NB4 (cell line): ENCODE data around the gene UTF1.

Experiments used
- POLR2A ChIP-seq: IDR thresholded peaks from 2 replicates; pipeline ENCODE4 v1.6.1; 2011; ENCODE audit warnings: mild to moderate bottlenecking; ENCODE audit not compliant: insufficient read length; ENCODE audit errors: extremely low read depth
- TF ChIP-seq, protein P1 (sequence below): IDR thresholded peaks from one replicate; pipeline ENCODE4 v1.5.1; 2012; ENCODE audit warnings: low read depth, low read length

DNA sequence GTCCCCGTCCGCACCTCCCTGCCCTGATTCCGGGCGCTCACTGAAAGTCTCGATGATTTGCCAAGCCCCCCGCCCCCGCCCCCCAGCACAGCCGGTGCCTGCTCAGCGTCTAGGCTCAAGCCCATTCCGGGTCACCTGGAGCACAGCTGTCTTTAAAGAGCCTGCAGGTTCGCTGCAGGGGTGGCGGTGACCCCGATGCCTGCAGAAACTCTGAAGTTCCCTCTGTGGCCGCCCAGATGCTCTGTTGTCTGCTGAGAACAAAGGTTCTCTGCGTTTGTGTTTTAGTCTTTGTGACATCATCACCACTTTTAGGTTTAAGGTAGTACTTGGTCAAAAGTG, 8.4 kb downstream of the UTF1 start:
- TF ChIP-seq, protein P1, sequence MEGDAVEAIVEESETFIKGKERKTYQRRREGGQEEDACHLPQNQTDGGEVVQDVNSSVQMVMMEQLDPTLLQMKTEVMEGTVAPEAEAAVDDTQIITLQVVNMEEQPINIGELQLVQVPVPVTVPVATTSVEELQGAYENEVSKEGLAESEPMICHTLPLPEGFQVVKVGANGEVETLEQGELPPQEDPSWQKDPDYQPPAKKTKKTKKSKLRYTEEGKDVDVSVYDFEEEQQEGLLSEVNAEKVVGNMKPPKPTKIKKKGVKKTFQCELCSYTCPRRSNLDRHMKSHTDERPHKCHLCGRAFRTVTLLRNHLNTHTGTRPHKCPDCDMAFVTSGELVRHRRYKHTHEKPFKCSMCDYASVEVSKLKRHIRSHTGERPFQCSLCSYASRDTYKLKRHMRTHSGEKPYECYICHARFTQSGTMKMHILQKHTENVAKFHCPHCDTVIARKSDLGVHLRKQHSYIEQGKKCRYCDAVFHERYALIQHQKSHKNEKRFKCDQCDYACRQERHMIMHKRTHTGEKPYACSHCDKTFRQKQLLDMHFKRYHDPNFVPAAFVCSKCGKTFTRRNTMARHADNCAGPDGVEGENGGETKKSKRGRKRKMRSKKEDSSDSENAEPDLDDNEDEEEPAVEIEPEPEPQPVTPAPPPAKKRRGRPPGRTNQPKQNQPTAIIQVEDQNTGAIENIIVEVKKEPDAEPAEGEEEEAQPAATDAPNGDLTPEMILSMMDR: no peak
- TF ChIP-seq POLR2A: no peak
